ENCODE measurements around the gene PRR11.

DNA sequence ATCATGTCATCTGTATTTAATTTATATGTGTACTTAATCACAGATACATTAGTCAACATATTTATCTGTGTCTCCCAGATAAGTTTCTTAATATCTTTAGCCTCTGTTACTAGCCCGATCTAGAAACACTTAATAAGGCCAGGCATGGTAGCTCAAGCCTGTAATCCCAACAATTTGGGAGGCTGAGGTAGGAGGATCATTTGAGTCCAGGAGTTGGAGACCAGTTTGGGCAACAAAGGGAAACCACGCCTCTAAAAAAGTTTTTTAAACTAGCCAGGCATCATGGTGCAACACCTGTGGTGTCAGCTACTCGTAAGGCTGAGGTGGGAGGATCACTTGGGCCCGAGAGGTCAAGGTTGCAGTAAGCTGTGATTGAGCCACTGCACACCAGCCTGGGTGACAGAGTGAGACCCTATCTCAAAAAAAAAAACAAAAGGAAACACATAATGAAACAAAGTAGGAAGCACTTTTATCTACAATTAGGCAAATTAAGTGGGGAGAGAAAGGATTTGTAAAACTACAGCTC is 9.9 kb upstream of the PRR11 start:
- TF ChIP-seq CTCF (conservative IDR thresholded peaks at IDR 0.05) = no peak
- TF ChIP-seq ZFX (IDR thresholded peaks at IDR 0.05) = no peak

All from C4-2B (cell line).